ENCODE measurements around the gene OR51B4. TPM values are rescaled to one million over a fixed set of nuclear protein-coding genes. Genes with fewer than 3 reads are reported as not detected.
"Not testable (repeated sequence)": the region's sequence is repeated elsewhere in the genome, so short reads cannot be mapped to it uniquely, and the experiment has no call there.

Gene OR51B4
- total RNA-seq (2014; rRNA removed; shearing (Covaris generic)): 11.3 and 12.8 TPM in 2 replicates

- DNase-seq (ENCODE audit: low spot score): no peak
Measured at GRCh38 chr11:5301846-5302245, at the start of gene OR51B4. OR51B4 (minus strand) TSS chr11:5301946; CDS start chr11:5301946, 0 bp downstream.

- DNase-seq (ENCODE audit: low spot score): no peak
Measured at GRCh38 chr11:5351208-5351607, 49.5 kb upstream of the OR51B4 start, which contains the start of gene OR51B6. OR51B6 (plus strand) TSS chr11:5351508; CDS start chr11:5351508, 0 bp downstream.

DNA sequence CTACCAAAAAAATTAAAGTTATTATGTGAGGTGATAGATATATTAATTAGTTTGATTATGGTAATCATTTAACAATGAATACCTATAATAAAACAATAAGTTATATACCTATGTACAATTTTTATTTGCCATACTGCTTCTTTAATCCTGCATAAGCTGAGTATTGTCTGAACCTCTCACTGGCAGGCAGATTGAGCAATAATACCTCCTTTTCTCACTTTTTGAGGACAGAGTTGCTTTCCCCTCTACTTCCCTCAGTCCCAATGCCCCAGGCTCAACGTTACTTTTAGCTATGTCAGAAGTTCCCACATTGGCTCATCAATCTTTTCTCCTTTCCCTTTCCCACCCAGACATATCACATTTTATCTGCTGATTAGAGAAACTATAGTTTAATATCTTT is 47.8 kb upstream of the OR51B4 start:
- DNase-seq (ENCODE audit: low spot score): no peak

GRCh38 chr11:5348551-5349194 is 46.9 kb upstream of the OR51B4 start:
- no peak for DNase-seq (ENCODE audit: low spot score)

DNA sequence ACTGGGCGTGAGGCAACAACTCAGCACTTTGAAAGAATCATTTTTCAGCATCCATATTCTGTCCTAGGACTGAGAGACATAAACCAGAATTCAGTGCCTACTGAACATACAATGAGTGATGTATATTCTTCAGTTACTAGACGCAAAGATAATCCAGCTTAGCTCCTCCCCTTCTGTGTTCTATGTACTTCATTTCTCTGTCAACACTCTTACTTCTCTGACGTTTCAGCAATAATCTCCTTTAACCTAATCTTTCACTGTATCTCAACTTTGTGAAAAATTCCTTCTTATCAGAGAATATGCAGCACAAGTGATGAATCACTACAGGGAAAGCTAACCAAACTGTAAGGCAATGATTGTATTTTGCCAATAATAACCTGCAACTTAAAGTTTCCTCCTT is 44.1 kb upstream of the OR51B4 start:
- no peak for DNase-seq (ENCODE audit: low spot score)

- no peak for DNase-seq (ENCODE audit: low spot score)
Measured at GRCh38 chr11:5343474-5344335, 42.0 kb upstream of the OR51B4 start, which contains the start of gene OR51B5. OR51B5 (minus strand) TSS chr11:5343524; CDS start chr11:5343524, 0 bp downstream.

GRCh38 chr11:5339771-5340322 is 38.1 kb upstream of the OR51B4 start:
- DNase-seq (ENCODE audit: low spot score): no peak

GRCh38 chr11:5337253-5337652 is 35.5 kb upstream of the OR51B4 start:
- not testable (repeated sequence) for DNase-seq (ENCODE audit: low spot score)

- DNase-seq (ENCODE audit: low spot score): peak; percentile 17
Measured at GRCh38 chr11:5336331-5336730, 34.6 kb upstream of the OR51B4 start.

GRCh38 chr11:5335170-5335569 is 33.4 kb upstream of the OR51B4 start:
- no peak for DNase-seq (ENCODE audit: low spot score)

DNA sequence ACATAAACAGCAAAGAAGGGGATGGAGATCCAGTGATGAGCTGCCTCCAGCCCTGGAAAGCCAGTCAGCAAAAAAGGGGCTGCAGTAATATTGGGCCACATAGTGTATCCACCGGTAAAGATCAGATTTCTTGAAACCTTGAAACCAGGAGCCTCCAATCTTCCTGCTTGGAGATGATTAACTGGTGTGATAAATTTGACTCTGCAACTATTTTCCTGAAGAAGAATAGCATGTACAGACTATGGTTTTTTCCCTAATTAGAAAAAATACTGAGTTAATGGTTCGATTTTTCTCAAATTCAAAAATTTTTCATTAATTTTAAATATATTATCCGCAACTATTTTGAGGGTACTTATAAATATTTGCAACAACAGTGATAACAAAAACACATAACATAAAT is 22.5 kb upstream of the OR51B4 start, which contains the start of gene OR51B2:
Gene OR51B2 (minus strand): TSS at position 101 of the 400 bp plus-strand sequence. CDS start 0 bp downstream, at position 101.
- DNase-seq (ENCODE audit: low spot score): no peak

- no peak for DNase-seq (ENCODE audit: low spot score)
Measured at GRCh38 chr11:5317292-5317691, 15.5 kb upstream of the OR51B4 start.

DNA sequence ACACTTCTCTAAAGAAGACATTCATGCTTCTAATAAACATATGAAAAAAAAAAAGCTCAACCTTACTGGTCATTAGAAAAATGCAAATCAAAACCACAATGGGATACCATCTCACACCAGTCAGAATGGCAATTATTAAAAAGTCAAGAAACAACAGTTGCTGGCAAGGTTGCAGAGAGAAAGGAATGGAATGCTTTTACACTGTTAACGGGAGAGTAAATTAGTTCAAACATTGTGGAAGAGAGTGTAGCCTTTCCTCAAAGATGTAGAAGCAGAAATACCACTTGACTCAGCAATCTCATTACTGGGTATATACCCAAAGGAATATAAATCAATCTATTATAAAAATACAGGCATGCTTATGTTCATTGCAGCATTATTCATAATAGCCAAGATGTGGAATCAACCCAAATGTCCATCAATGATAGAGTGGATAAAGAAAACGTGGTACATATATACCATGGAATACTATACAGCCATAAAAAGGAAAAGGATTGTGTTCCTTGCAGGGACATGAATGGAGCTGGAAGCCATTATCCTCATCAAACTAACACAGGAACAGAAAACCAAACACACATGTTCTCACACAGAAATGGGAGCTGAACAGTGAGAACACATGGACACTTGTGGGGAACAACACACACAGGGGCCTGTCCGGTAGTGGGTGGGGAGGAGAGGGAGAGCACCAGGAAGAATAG is 11.7 kb upstream of the OR51B4 start:
- DNase-seq (ENCODE audit: low spot score): not testable (repeated sequence)

GRCh38 chr11:5310423-5310822 is 8.7 kb upstream of the OR51B4 start:
- DNase-seq (ENCODE audit: low spot score): no peak

DNA sequence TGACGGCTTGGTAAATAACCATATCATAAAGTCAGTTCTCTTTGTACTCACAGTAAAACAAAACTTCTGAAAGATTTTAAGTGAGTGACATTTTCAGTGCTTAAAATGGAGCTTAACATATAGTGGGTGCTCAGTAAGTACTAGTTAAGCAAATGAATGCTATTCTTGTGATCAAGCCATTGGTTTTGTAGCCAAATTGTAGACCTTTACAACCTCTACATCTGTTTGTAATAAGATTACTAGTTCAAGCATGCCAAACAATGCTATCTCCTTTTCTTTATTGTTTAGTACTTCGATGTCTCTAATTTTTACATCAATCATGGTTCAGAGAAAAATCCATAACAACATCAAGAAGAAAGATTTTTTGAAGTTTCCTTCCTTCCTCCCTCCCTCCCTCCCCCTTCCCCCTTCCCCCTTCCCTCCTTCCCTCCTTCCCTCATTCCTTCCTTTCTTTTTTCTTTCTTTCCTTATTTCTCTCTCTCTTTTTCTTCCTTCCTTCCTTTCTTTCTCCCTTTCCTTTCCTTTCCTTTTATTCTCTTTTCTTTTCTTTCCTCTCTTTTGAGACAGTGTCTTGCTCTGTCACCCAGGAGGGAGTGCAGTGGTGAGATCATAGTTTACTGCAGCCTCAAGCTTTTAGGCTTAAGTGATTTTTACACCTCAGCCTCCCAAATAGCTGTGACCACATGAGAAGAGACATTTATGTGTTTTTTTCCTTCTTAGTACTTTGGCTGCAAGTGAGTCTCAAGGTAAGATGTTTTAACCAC is 5.7 kb upstream of the OR51B4 start:
- DNase-seq (ENCODE audit: low spot score): no peak

DNA sequence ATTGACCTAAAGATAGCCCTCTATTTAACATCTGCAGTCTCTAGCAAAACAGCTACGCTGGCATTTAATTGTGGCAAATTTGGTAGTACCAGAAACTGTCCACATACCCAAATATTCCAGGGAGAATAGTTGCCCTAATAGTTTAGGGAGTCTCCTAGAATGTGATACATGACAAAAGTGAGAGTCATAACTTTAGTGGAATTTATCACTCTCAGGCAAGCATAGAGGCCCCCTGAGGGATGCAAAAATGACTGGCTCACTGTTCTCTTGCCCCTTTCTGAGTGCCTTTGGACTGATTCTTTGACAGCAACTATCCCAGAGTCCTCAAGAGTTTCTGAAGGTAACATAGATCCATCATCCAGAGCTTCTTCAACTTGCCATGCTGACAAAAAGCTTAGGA is 2.3 kb upstream of the OR51B4 start:
- no peak for DNase-seq (ENCODE audit: low spot score)

DNA sequence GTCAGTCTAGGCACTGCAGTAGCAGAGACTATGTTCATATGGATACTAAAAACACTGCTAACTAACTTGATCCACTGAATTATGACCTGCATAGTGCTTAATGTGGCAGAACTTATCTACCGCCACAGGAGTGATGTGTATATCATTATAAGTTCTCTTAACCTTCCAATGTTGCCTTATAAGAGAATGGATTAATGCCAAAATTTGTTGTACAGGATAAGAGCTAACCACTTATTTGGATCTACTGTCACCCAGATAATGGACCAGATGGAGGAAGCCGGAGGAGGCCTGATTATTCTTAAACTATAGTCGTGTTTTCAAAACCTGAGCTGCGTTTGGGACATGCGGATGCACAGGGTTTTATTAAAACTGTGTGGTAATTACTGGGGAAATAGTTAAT is 1.9 kb upstream of the OR51B4 start:
- DNase-seq (ENCODE audit: low spot score): no peak

DNA sequence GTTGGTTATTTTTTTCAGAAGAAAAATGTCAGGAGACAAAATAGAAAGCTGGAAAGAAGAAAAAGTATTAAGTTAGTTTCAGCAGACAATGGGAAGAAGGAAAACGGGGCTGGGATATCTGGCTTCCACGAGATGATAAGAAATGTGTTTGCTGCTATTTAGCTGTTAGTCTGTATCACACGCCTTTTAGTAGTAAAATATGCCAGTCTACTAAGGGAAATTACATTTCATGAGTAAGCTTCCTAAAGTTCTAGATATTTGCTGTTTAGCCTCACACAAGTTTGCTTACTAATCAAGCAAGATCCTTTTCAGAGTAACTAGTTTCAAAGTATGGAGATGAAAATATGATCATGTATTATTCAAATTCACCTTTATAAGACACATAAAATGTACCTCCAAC is 1.5 kb downstream of the OR51B4 start:
- no peak for DNase-seq (ENCODE audit: low spot score)

GRCh38 chr11:5298451-5298850 is 3.3 kb downstream of the OR51B4 start:
- DNase-seq (ENCODE audit: low spot score): no peak

GRCh38 chr11:5297721-5298323 is 3.9 kb downstream of the OR51B4 start:
- DNase-seq (ENCODE audit: low spot score): no peak
